HEK293 (cell line): ENCODE measurements around the gene UCP2.
A peak's percentile ranks its signal among the peaks of the same experiment; 100 is the strongest.

Experiments used
- EGR2 ChIP-seq: fragments of 450-650 bp; formaldehyde crosslinking; IDR thresholded peaks from 2 replicates; pipeline ENCODE4 v1.5.1; 2016; ENCODE audit warnings: low read depth, missing biosample characterization, missing genetic modification characterization
- HOXC10 ChIP-seq: sonication (generic); formaldehyde crosslinking; IDR thresholded peaks from 2 replicates; pipeline ENCODE4 v1.8.1; 2023; ENCODE audit warnings: mild to moderate bottlenecking, missing genetic modification reagents
- KLF1 ChIP-seq: fragments of 450-650 bp; formaldehyde crosslinking; IDR thresholded peaks from 2 replicates; pipeline ENCODE4 v1.5.1; 2016; ENCODE audit warnings: missing biosample characterization, missing genetic modification characterization
- KLF7 ChIP-seq: fragments of 450-650 bp; formaldehyde crosslinking; IDR thresholded peaks from 2 replicates; pipeline ENCODE4 v1.5.1; 2016; ENCODE audit warnings: missing biosample characterization, missing genetic modification characterization, borderline replicate concordance
- OVOL3 ChIP-seq: fragments of 450-650 bp; formaldehyde crosslinking; IDR thresholded peaks from 2 replicates; pipeline ENCODE4 v1.5.1; 2016; ENCODE audit warnings: missing biosample characterization, missing genetic modification characterization
- PRDM1 ChIP-seq: fragments of 450-650 bp; formaldehyde crosslinking; IDR thresholded peaks from 2 replicates; pipeline ENCODE4; 2016; ENCODE audit warnings: missing biosample characterization, missing genetic modification characterization
- SCRT2 ChIP-seq: fragments of 450-650 bp; formaldehyde crosslinking; IDR thresholded peaks from 2 replicates; pipeline ENCODE4 v1.5.1; 2016; ENCODE audit warnings: missing biosample characterization, missing genetic modification characterization
- SETDB1 ChIP-seq: IDR thresholded peaks from one replicate; pipeline ENCODE4 v1.6.1; 2017; ENCODE audit warnings: mild to moderate bottlenecking, low read length, moderate library complexity, mixed read lengths; ENCODE audit not compliant: insufficient read length
- ZNF335 ChIP-seq: fragments of 450-650 bp; formaldehyde crosslinking; conservative IDR thresholded peaks from 2 replicates; pipeline ENCODE4 v1.5.1; 2016; ENCODE audit warnings: missing biosample characterization, missing genetic modification characterization
- ZNF423 ChIP-seq: fragments of 450-650 bp; formaldehyde crosslinking; IDR thresholded peaks from 2 replicates; pipeline ENCODE4 v1.5.1; 2016; ENCODE audit warnings: missing biosample characterization, missing genetic modification characterization
- ZNF501 ChIP-seq: fragments of 450-650 bp; formaldehyde crosslinking; IDR thresholded peaks from 2 replicates; pipeline ENCODE4 v1.5.1; 2016; ENCODE audit warnings: missing biosample characterization, missing genetic modification characterization
- ZNF544 ChIP-seq: fragments of 450-650 bp; formaldehyde crosslinking; IDR thresholded peaks from 2 replicates; pipeline ENCODE4 v1.5.0; 2017; ENCODE audit warnings: missing biosample characterization, missing genetic modification characterization
- ZNF558 ChIP-seq: fragments of 450-650 bp; formaldehyde crosslinking; IDR thresholded peaks from 2 replicates; pipeline ENCODE4 v1.5.1; 2016; ENCODE audit warnings: missing biosample characterization, missing genetic modification characterization
- ZNF623 ChIP-seq: fragments of 450-650 bp; formaldehyde crosslinking; IDR thresholded peaks from 2 replicates; pipeline ENCODE4 v1.5.1; 2016; ENCODE audit warnings: missing biosample characterization, missing genetic modification characterization
- ZNF624 ChIP-seq: fragments of 450-650 bp; formaldehyde crosslinking; IDR thresholded peaks from 2 replicates; pipeline ENCODE4 v1.5.1; 2017; ENCODE audit warnings: missing biosample characterization, missing genetic modification characterization
- ZNF654 ChIP-seq: fragments of 450-650 bp; formaldehyde crosslinking; IDR thresholded peaks from 2 replicates; pipeline ENCODE4 v1.5.1; 2016; ENCODE audit warnings: low read depth, missing biosample characterization, missing genetic modification characterization
- ZNF658 ChIP-seq: fragments of 450-650 bp; formaldehyde crosslinking; IDR thresholded peaks from 2 replicates; pipeline ENCODE4; 2016; ENCODE audit warnings: missing biosample characterization, missing genetic modification characterization
- ZNF768 ChIP-seq: fragments of 450-650 bp; formaldehyde crosslinking; IDR thresholded peaks from 2 replicates; pipeline ENCODE4 v1.5.1; 2018; ENCODE audit warnings: missing biosample characterization, mild to moderate bottlenecking, missing genetic modification characterization
- ZSCAN30 ChIP-seq: fragments of 450-650 bp; IDR thresholded peaks from 2 replicates; pipeline ENCODE4 v1.5.1; 2018; ENCODE audit warnings: missing biosample characterization, mild to moderate bottlenecking, missing genetic modification characterization, moderate library complexity
- TF ChIP-seq, protein P1 (sequence below): fragments of 450-650 bp; formaldehyde crosslinking; IDR thresholded peaks from 2 replicates; pipeline ENCODE4 v1.5.1; 2016; ENCODE audit warnings: missing biosample characterization, missing genetic modification characterization
- TF ChIP-seq, protein P2 (sequence below): fragments of 450-650 bp; formaldehyde crosslinking; IDR thresholded peaks from 2 replicates; pipeline ENCODE4 v1.5.1; 2016; ENCODE audit warnings: missing biosample characterization, missing genetic modification characterization
- TF ChIP-seq, protein P3 (sequence below): fragments of 450-650 bp; formaldehyde crosslinking; IDR thresholded peaks from 2 replicates; pipeline ENCODE4 v1.5.1; 2017; ENCODE audit warnings: missing biosample characterization, mild to moderate bottlenecking, missing genetic modification characterization, moderate library complexity
- TF ChIP-seq, protein P4 (sequence below): fragments of 450-650 bp; formaldehyde crosslinking; IDR thresholded peaks from 2 replicates; pipeline ENCODE4 v1.5.1; 2016; ENCODE audit warnings: missing biosample characterization, missing genetic modification characterization
- TF ChIP-seq, protein P5 (sequence below): fragments of 450-650 bp; formaldehyde crosslinking; IDR thresholded peaks from 2 replicates; pipeline ENCODE4 v1.5.0; 2017; ENCODE audit warnings: missing biosample characterization, missing genetic modification characterization, borderline replicate concordance
- TF ChIP-seq, protein P6 (sequence below): fragments of 450-650 bp; formaldehyde crosslinking; optimal IDR thresholded peaks from 2 replicates; pipeline ENCODE3; 2016; ENCODE audit warnings: missing biosample characterization, mild to moderate bottlenecking, missing genetic modification characterization

Gene UCP2

DNA sequence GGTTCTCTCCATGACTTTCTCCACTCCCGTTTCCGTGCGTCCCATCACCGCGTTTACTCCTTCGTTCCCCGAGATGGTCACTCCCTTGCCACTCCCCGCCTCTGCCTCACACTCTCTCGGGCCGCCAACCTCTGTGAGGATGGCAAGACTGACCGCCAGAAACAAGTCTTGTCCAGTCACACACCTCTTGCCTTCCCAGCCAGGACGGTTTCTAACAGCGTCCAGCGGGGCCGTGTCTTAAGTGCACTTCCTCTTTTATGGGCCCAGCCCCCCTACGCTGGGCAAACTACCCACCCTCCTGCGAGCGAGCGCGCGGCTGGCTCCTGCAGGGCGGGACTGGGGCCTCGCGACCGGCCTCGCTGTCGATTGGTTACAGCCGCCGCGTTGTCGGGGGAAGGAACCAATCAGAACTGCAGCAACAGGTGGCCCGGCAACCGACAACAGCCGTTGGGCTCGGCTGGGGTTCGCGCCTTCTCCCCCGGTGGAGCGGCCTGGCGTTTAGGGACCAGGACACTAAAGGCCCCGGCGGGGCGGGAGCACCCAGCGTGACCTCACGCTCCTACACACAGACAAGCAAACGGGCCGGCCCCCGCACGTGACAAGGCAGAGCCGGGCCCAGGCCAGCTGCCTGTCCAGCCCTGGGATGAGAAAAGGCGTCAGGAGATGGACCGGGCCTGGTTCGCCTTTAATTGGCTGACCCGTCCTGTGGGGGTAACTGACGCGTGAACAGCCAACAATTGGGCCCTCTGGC is 522 bp upstream of the UCP2 start (continued):
- TF ChIP-seq, protein P1, sequence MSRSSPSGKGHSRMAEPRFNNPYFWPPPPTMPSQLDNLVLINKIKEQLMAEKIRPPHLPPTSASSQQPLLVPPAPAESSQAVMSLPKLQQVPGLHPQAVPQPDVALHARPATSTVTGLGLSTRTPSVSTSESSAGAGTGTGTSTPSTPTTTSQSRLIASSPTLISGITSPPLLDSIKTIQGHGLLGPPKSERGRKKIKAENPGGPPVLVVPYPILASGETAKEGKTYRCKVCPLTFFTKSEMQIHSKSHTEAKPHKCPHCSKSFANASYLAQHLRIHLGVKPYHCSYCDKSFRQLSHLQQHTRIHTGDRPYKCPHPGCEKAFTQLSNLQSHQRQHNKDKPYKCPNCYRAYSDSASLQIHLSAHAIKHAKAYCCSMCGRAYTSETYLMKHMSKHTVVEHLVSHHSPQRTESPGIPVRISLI = no peak
- TF ChIP-seq ZNF423 (tag by site-specific recombination) = peak; percentile 79
- no peak for TF ChIP-seq ZNF544 (tag by site-specific recombination)
- TF ChIP-seq HOXC10 (CRISPR knock-in tag) = no peak
- TF ChIP-seq, protein P2, sequence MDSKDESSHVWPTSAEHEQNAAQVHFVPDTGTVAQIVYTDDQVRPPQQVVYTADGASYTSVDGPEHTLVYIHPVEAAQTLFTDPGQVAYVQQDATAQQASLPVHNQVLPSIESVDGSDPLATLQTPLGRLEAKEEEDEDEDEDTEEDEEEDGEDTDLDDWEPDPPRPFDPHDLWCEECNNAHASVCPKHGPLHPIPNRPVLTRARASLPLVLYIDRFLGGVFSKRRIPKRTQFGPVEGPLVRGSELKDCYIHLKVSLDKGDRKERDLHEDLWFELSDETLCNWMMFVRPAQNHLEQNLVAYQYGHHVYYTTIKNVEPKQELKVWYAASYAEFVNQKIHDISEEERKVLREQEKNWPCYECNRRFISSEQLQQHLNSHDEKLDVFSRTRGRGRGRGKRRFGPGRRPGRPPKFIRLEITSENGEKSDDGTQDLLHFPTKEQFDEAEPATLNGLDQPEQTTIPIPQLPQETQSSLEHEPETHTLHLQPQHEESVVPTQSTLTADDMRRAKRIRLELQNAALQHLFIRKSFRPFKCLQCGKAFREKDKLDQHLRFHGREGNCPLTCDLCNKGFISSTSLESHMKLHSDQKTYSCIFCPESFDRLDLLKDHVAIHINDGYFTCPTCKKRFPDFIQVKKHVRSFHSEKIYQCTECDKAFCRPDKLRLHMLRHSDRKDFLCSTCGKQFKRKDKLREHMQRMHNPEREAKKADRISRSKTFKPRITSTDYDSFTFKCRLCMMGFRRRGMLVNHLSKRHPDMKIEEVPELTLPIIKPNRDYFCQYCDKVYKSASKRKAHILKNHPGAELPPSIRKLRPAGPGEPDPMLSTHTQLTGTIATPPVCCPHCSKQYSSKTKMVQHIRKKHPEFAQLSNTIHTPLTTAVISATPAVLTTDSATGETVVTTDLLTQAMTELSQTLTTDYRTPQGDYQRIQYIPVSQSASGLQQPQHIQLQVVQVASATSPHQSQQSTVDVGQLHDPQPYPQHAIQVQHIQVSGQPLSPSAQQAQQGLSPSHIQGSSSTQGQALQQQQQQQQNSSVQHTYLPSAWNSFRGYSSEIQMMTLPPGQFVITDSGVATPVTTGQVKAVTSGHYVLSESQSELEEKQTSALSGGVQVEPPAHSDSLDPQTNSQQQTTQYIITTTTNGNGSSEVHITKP = peak; percentile 85
- TF ChIP-seq, protein P3, sequence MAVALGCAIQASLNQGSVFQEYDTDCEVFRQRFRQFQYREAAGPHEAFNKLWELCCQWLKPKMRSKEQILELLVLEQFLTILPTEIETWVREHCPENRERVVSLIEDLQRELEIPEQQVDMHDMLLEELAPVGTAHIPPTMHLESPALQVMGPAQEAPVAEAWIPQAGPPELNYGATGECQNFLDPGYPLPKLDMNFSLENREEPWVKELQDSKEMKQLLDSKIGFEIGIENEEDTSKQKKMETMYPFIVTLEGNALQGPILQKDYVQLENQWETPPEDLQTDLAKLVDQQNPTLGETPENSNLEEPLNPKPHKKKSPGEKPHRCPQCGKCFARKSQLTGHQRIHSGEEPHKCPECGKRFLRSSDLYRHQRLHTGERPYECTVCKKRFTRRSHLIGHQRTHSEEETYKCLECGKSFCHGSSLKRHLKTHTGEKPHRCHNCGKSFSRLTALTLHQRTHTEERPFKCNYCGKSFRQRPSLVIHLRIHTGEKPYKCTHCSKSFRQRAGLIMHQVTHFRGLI (tag by site-specific recombination) = peak; percentile 98
- TF ChIP-seq, protein P4, sequence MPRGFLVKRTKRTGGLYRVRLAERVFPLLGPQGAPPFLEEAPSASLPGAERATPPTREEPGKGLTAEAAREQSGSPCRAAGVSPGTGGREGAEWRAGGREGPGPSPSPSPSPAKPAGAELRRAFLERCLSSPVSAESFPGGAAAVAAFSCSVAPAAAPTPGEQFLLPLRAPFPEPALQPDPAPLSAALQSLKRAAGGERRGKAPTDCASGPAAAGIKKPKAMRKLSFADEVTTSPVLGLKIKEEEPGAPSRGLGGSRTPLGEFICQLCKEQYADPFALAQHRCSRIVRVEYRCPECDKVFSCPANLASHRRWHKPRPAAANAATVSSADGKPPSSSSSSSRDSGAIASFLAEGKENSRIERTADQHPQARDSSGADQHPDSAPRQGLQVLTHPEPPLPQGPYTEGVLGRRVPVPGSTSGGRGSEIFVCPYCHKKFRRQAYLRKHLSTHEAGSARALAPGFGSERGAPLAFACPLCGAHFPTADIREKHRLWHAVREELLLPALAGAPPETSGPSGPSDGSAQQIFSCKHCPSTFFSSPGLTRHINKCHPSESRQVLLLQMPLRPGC (tag by site-specific recombination) = 0 out of 2 replicates have a peak, but pooled peaks have one; percentile 18
- TF ChIP-seq SCRT2 (tag by site-specific recombination) = peak; percentile 100
- TF ChIP-seq KLF1 = peak; percentile 82
- peak; percentile 10; the same call in 1 of the 2 replicates for TF ChIP-seq ZNF623
- TF ChIP-seq ZNF654 (tag by site-specific recombination) = no peak
- 0 out of 2 replicates have a peak, but pooled peaks have one; percentile 16 for TF ChIP-seq OVOL3
- TF ChIP-seq ZNF624 (tag by site-specific recombination) = no peak
- TF ChIP-seq ZSCAN30 = peak; percentile 37; the same call in 1 of the 2 replicates
- TF ChIP-seq, protein P5, sequence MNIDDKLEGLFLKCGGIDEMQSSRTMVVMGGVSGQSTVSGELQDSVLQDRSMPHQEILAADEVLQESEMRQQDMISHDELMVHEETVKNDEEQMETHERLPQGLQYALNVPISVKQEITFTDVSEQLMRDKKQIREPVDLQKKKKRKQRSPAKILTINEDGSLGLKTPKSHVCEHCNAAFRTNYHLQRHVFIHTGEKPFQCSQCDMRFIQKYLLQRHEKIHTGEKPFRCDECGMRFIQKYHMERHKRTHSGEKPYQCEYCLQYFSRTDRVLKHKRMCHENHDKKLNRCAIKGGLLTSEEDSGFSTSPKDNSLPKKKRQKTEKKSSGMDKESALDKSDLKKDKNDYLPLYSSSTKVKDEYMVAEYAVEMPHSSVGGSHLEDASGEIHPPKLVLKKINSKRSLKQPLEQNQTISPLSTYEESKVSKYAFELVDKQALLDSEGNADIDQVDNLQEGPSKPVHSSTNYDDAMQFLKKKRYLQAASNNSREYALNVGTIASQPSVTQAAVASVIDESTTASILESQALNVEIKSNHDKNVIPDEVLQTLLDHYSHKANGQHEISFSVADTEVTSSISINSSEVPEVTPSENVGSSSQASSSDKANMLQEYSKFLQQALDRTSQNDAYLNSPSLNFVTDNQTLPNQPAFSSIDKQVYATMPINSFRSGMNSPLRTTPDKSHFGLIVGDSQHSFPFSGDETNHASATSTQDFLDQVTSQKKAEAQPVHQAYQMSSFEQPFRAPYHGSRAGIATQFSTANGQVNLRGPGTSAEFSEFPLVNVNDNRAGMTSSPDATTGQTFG (tag by site-specific recombination) = no peak
- TF ChIP-seq ZNF658 (tag by site-specific recombination) = no peak
- no peak for TF ChIP-seq SETDB1
- peak; percentile 37 for TF ChIP-seq EGR2 (tag by site-specific recombination)
- peak; percentile 82 for TF ChIP-seq ZNF501 (tag by site-specific recombination)
- peak; percentile 94 for TF ChIP-seq ZNF335 (tag by site-specific recombination)
- no peak for TF ChIP-seq ZNF768 (tag by site-specific recombination)
- TF ChIP-seq KLF7 = peak; percentile 92
- TF ChIP-seq, protein P6, sequence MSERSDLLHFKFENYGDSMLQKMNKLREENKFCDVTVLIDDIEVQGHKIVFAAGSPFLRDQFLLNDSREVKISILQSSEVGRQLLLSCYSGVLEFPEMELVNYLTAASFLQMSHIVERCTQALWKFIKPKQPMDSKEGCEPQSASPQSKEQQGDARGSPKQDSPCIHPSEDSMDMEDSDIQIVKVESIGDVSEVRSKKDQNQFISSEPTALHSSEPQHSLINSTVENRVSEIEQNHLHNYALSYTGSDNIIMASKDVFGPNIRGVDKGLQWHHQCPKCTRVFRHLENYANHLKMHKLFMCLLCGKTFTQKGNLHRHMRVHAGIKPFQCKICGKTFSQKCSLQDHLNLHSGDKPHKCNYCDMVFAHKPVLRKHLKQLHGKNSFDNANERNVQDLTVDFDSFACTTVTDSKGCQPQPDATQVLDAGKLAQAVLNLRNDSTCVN (tag by site-specific recombination) = peak; percentile 87
- no peak for TF ChIP-seq ZNF558 (tag by site-specific recombination)
- TF ChIP-seq PRDM1 (tag by site-specific recombination) = peak; percentile 77
